ENCODE data around the gene CBFA2T2.

Gene CBFA2T2

GRCh38 chr20:33685328-33686099 is 195.6 kb downstream of the CBFA2T2 start:
- DNase-seq (ENCODE audit: low read depth) = no peak
- TF ChIP-seq, protein P1, sequence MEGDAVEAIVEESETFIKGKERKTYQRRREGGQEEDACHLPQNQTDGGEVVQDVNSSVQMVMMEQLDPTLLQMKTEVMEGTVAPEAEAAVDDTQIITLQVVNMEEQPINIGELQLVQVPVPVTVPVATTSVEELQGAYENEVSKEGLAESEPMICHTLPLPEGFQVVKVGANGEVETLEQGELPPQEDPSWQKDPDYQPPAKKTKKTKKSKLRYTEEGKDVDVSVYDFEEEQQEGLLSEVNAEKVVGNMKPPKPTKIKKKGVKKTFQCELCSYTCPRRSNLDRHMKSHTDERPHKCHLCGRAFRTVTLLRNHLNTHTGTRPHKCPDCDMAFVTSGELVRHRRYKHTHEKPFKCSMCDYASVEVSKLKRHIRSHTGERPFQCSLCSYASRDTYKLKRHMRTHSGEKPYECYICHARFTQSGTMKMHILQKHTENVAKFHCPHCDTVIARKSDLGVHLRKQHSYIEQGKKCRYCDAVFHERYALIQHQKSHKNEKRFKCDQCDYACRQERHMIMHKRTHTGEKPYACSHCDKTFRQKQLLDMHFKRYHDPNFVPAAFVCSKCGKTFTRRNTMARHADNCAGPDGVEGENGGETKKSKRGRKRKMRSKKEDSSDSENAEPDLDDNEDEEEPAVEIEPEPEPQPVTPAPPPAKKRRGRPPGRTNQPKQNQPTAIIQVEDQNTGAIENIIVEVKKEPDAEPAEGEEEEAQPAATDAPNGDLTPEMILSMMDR (conservative IDR thresholded peaks at IDR 0.05; ENCODE audit: low read depth, low read length) = no peak
- H3K4me3 ChIP-seq (ENCODE audit: low read depth, low read length) = peak overlapping the region; percentile 47

GRCh38 chr20:33686100-33686983 is 196.4 kb downstream of the CBFA2T2 start, which contains the start of gene E2F1:
Gene E2F1, minus strand, starts transcription at chr20:33686385. Its CDS starts 121 bp downstream, at chr20:33686264.
- TF ChIP-seq, protein P1 (conservative IDR thresholded peaks at IDR 0.05; ENCODE audit: low read depth, low read length) = peak; percentile 40
- H3K4me3 ChIP-seq (ENCODE audit: low read depth, low read length) = peak within 1 kb of the TSS; percentile 48
- peak; percentile 92 for DNase-seq (ENCODE audit: low read depth)

GRCh38 chr20:33686984-33687366 is 197.1 kb downstream of the CBFA2T2 start:
- TF ChIP-seq, protein P1 (conservative IDR thresholded peaks at IDR 0.05; ENCODE audit: low read depth, low read length) = no peak
- H3K4me3 ChIP-seq (ENCODE audit: low read depth, low read length) = peak overlapping the region; percentile 48
- DNase-seq (ENCODE audit: low read depth) = no peak

DNA sequence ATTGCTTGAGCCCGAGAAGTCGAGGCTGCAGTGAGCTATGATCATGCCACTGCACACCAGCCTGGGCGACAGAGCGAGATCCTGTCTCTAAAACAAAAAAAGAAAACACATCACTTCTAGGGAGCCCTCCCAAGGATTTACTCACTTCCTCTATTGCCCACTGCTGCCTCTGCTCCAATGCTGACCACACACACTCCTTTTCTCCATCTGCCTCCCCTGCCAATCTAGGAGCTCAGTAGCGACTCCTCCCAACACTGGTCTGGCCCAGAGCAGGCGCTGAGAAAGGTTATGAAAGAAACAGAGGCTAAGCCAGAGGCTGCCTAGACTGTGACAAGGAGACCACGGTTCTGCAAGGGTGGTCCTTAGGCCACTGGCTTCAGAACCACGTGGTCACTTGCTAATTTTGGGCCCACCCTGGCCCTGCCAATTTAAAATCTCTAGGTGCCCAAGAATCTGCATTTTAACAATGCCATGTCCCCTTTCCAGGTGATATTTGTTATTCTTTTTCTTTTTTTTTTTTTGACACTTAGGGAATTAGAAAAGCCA is 197.5 kb downstream of the CBFA2T2 start:
- H3K4me3 ChIP-seq (ENCODE audit: low read depth, low read length) = no peak overlapping the region
- peak; percentile 40 for DNase-seq (ENCODE audit: low read depth)
- TF ChIP-seq, protein P1 (conservative IDR thresholded peaks at IDR 0.05; ENCODE audit: low read depth, low read length) = no peak

GRCh38 chr20:33687993-33688937 is 198.4 kb downstream of the CBFA2T2 start:
- H3K4me3 ChIP-seq (ENCODE audit: low read depth, low read length) = no peak overlapping the region
- TF ChIP-seq, protein P1 (conservative IDR thresholded peaks at IDR 0.05; ENCODE audit: low read depth, low read length) = no peak
- no peak for DNase-seq (ENCODE audit: low read depth)

- no peak overlapping the region for H3K4me3 ChIP-seq (ENCODE audit: low read depth, low read length)
- TF ChIP-seq, protein P1 (conservative IDR thresholded peaks at IDR 0.05; ENCODE audit: low read depth, low read length) = no peak
- no peak for DNase-seq (ENCODE audit: low read depth)
Observed at GRCh38 chr20:33688938-33689424, 199.1 kb downstream of the CBFA2T2 start.

Measured in choroid plexus epithelial cell (primary cell).